AG08395 (cell line): ENCODE measurements around the gene FOLR2.
A peak's percentile ranks its signal among the peaks of the same experiment; 100 is the strongest.
"Not testable (repeated sequence)": the region's sequence is repeated elsewhere in the genome, so short reads cannot be mapped to it uniquely, and the experiment has no call there.

Experiments
- DNase-seq: peaks from one replicate; pipeline ENCODE4 v3.0.0; 2012; ENCODE audit warnings: mixed read lengths, low spot score

Gene FOLR2

DNA sequence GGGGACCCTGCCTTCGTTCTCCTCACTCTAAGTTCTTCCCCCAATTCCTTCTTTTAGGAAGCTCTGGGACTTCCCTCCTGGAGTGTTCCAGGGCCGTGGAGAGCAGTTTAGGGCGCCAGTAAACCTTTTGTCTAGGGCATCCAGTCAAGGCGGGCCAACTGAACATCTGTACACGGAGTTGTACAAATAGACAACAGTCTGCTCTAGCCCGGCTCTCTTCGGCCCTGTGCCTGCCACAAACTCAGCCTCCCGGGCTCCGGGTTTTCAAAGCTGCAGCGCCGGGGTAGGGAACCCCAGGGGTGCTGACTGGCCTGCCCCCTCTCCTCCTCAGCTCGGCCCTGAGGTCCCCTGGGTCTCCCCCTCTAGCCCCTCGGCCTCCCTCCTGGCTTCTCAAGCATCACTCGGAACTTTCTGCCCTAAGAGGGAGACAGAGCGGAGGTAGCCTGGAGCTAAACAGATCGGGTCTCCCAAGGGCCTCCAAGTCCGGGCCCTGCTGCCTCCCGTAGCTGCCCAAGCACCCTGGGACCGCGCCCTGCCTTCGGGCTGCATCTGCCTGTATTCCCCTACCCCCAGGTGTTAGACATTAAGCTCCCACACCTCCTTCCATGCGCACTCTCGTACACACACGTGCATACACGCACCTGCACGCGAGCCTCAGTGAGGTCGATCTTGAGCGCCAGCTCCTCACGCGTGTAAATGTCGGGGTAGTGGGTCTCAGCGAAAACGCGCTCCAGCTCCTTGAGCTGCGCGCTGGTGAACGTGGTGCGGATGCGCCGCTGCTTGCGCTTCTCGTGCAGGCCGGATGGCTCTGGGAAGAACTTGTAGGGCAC, 24.1 kb downstream of the FOLR2 start:
- peak; percentile 21 for DNase-seq

DNA sequence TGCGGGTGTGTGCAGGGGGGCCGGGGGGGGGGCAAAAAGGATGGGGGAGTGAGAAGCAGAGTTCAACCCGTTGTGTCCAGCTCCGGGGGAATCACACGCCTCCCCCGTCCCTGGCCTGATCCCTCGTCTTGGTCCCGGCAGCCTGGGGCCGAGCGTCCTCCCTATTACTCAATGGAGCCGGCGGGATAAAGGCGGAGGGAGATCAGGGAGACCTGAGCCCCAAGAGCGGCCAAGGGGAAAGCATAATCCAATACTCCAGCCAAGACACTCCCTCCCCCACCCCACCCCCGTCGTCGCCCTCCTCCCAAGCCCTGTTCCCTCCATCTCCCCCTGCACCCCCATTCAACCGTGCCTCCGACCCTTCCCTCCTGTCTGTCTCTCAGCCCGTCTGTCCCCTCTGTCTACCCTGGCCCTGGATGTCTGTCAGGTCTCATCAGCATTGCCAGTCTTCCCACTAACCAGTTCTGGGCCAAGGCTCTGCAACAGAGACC, 24.7 kb downstream of the FOLR2 start:
- DNase-seq: no peak

DNA sequence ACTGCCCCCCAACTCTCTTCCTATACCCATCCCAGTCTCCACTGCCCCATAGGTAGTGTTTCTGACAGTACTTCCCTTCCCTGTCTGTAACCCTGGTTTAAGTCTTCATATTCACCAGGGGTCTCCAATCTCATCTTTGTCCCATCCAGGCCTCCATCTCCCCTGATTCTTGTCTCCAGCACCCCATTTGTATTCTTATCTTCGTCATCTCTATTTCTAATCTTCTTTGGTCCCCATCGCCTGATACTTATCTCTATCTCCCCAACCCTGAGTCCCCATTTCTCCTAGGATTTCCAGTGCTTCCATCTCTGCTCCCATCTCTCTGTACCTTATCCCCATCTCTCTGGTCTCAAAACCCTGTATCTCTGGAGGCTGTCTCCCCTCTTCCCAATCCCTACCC, 25.5 kb downstream of the FOLR2 start:
- no peak for DNase-seq

DNA sequence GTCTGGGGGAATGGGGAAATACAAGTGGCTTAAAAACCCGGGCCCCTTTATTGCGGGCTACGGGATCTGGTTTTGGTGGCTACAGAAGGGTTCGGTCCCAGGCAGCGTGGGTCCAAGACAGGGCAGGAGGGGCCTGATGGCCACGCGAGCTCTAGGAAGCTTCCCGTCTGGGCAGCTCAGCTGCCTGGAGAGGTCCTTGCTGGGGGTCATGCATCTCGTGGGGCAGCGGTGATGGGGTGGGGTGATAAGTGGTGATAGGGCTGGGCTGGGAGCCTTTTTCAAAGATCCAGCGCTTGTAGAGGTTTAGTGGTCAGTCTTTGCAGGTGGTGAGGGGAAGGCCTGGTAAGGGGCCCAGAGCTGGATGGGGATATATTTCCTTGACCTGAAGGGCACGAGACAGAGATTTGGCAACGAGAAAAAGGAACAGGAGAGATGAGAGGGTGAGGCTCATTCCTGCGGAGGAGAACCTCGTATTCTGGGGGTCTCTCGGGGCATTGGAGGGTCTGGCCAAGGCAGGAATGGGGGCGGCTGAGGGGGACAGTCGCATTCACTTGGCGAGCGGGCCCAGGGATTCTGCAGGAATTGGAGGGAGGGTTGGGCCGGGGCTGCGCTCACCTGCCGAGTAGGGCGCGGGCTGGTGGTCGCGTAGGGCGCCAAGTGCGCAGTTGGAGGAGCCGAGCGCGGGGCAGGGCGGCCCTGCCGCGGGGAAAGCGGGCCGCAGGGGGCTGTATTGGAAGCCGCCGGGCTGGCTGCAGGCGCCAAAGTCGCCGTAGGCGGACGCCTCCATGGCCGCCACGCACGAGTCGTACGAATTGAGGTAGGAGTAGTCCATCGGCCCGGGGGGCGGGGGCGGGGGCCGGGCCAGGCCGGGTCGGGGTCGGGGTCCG, 26.8 kb downstream of the FOLR2 start:
- DNase-seq: no peak

DNA sequence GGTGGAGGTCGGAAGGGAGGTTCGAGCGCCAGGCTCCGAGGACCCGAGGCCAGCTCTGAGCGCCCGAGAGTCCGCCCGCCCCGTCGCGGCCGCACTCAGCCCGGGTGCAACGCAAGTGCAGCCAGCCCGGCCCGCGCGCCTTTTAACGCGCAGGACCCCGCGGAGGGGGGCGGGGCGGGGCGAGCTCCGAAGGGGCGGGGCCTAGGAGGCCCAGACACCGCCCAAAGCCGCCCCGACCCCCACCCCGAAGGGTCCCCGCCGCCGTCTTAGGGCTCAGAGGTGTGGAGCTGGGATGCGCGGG, 27.4 kb downstream of the FOLR2 start, which contains the start of gene PHOX2A:
PHOX2A (minus strand) TSS at position 117 of the 301 bp plus-strand sequence. CDS start 172 bp downstream, outside the sequence.
- no peak for DNase-seq

DNA sequence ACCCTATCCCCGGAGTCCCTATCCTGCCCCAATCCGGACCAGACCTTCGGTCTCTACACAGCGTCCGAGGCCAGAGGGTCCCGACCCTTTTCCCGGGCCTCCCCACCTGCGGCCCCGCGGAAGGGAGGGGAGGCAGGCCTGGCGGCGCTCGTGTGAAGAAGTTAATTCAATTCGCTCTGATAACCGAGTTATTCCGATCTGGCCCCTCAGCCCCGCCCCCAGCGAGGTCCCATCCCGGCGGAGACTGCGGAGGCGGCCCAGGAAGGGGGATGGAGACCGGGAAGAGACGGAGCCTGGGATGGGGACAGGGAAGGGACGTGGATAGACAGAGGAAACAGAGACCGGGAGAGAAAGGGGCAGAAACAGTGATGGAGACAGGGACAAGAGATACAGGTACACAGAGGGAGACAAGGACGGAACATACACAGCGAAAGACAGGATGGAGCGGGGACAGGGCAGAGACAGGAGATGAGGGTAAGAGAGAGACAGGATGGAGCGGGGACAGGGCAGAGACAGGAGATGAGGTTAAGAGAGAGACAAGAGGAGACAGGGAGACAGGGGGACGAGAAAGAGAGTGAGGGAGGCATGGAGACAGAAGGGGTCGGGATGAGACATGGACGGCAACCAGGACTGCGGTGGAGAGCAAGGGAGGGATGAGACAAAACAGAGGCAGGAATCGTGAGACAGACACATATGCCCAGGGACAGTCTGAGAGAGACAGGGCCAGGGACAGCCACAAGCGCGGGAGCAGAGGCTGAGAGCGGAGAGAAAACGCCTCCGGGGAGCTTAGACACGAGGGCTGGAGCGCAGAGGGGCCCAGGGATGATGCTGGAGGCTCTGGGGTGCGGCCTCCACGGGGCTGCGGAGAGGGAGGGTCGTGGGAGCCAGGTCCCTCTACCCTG, 28.0 kb downstream of the FOLR2 start:
- DNase-seq: no peak

DNA sequence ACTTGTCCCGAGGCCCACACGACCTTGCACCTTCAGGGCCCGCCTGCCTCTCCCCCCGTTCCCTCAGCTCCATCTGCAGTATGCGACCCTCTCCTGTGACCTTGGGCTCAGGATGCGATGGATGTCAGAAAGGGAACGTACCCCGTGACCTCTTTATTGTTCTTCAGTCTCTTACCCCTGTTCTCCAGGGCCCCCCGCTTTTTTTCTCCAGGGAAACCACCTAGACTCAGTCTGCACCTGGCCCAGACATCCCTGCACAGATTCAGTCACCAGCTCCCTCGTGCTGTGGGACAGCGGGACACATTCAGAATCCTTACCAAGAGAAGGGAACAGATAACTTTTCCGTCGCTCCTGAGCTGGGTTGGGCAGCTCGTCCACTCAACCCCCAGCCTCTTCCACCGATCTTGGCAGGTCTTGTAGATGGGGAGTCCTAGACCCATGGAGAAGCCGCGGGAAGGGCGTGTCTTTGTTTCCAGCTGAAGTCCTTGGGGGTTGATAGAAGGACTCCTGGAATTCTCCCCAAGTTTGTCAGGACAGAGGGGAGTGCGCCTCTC, 28.7 kb downstream of the FOLR2 start:
- DNase-seq: no peak

DNA sequence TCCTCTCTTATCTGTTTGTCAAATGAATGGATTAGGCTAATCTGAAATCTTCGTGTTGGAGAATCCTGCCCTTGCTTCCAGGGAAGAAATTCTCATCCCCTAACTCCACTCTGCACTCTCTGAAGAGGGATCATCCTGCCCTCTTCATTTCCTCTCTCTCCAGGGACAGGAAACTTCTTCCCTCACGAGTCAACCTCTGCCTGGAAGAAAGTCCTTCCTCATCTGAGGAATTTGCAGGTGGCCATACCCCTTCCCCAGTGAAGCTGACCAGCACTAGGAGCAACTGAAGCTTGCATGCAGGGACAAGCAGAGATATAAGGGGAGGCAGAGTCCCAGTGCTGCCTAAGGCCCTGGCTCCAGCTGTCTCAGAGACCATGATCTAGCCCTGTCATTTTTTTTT, 31.0 kb downstream of the FOLR2 start:
- no peak for DNase-seq

DNA sequence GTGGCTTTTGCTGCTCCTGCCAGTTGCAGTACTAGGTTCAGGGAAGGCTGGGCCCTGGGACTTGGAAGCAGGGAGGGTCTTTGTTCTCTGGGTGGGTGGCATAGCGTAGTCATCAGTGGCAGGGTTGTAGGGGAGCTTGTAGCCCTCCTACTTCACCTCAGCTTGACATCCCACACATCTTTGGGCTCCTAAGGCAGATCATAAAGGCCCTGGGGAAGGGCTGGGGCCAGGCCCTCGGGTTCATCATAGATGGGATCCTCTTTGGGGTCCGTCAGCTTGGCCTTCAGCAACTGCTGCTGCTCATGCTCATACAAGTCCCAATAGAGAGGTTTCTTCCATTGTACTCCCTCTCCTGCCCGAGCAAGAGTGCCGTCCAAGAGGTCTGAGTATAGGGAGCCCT, 33.4 kb downstream of the FOLR2 start:
- no peak for DNase-seq

DNA sequence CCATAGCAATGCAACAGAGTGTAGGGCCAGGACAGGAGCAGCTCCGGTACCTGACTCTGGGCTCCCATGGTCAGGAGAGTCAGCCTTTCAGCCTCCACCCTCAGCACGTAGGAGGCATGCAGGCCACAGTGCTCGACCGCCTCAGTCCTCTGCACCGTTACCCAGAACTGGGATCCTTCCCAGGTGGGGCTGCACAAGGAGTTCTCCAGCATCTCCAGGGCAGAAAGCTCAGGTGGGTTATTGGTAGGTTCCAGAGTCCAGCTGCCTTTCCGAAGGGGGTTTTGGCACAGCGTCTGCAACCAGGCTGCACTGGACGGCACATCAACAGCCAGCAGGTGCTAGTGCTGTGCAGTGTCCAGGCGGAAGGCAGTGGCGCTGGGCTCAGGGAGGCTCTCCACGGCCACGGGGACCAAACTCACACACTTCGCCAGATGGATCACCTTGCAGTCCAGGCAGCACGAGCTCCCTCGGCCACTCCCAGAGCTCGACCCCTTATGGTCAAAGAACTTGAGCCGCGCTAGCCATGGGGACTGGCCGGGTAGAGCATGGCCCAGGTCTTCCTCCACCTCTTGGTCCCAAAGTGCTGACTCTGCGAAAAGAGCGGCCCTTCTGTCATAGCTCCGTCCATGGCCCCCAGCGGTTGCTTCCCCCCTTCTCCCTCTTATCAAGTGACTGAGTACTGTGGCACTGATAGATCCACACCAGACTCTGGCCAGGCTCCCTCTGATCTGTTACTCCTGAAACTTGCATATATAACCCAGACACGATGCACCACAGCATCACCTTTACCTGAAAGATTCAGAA, 34.3 kb downstream of the FOLR2 start:
- DNase-seq: no peak

DNA sequence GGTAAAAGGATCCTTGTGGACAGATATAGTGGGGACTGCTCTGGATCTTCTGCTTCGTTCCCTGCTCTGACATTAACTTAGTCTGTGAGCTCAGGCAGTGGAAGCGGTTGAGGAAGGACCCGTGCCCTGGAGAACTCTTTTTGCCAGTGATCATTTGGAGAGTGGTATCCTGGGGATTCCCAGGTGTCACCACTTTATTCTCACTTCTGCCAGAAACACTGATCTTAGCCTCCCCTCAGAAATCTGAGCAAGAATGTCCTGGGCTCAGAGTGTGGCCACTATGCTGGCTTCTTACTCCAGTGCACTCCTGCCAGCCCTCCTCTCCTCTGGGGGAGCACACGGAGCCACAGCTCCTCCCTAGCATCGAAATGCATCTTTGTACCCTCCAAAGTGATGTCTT, 35.0 kb downstream of the FOLR2 start:
- no peak for DNase-seq

DNA sequence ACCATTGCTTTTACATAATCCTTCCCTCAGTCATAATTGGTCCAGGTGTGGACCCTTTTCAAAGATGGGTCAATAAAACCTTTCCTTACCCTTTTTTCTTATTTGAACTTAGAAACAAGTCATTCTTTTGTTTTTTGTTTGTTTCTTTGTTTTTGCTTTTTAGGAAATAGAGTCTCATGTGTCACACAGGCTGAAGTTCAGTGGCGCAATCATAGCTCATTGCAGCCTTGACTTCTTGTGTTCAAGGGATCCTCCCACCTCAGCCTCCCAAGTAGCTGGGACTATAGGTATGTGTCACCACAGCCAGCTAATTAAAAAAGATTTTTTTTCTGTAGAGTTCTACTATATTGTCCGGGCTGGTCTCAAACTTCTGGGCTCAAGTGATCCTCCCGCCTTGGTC, 36.8 kb downstream of the FOLR2 start:
- no peak for DNase-seq

DNA sequence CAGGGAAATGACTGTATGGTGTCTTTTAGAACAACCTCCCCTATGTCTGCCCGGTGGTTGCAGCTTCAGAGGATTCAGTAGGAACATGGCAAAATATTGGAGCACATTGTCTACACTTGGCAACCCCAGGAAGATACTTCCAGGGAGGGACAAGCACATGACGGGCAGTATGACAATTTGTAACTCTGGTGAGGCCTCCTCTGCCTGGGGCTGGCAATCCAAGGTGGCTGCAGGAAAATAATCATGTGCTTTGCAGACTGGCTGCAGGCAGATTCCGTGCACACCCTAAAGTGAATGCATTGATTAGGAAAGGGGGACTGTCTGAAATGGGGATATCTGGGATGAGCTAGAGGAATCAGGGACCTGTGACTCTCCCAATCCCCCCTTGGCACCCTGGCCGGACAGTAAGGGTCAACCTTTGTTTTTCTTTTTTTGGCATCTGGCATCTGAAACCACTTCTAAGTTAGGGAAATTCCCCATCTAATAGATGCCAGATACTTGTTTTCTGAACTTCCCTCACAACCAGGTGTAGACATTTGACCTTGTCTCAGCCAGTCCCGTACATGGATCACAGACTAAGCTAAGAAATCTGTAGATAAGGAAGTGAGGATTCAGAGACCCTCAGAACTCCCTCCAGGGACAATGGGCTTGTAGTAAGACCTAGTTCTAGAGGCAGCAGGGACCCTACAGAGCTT, 37.9 kb downstream of the FOLR2 start:
- DNase-seq: no peak

DNA sequence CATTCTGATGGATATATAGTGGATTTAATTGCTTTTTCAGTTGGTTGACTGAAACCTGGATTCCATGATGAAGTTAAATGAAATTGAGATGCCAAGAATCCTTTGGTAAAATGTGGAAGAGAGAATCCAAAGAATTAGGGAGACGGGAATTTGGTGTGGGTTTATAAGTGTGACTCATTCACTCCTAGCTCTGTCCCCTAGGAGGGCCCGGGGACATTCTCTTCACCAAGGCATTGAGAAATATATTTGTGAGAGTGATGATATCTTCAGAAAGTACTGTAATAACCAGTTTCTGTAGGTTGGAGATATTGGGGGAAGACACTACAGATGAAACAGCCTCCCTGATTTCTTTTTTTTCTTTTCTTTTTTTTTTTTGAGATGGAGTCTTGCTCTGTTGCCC, 41.0 kb downstream of the FOLR2 start:
- DNase-seq: peak; percentile 32

DNA sequence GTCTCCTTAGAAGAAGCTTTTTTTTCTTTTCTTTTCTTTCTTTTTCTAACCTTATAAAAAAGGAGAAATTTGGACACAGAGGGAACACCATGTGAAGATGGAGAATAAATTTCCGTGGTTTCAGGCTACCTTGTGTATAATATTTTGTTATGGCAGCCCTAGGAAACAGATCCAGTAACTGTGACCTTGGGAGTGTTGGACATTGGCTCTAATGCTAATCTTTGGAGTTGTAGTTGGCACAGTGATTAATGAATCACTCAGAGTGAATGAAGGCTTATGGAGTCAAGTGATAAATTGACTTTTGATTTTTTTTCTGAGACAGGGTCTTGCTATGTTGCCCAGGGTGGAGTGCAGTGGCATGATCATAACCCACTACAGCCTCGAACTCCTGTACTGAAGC, 42.9 kb downstream of the FOLR2 start:
- DNase-seq: no peak

DNA sequence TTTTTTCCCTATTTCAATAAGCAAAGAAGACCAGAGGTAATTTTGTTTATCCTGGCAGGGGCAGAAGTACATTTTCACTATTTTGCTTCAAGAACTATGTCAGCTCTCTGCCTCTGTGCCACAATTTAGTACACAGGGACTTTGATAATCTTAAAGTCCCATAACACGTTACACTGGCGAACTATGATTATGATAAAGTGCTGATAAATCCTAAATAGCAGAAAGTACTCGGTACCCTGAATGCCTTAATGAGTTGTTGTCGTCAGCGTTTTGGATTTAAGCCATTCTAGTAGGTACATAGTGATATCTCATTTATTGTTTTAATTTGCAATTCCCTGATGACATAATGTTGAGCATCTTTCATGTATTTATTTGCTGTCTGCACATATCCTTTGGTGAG, 44.0 kb downstream of the FOLR2 start:
- DNase-seq: no peak

DNA sequence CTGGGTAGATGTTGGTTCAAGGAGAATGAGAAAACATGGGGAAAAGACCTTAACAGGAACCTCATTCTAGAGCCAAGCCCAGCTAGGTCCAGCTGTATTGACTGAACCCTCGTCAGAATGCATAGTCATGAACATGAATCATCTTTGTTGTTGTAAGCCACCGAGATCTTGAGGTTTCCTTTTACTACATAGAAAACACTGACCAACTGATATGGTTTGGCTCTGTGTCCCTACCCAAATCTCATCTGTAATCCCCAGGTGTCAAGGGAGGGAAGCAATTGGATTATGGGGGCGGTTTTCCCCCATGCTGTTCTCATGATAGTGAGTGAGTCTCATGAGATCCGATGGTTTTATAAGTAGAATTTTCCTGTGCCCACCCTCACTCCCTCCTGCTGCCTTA, 46.8 kb downstream of the FOLR2 start:
- DNase-seq: no peak

DNA sequence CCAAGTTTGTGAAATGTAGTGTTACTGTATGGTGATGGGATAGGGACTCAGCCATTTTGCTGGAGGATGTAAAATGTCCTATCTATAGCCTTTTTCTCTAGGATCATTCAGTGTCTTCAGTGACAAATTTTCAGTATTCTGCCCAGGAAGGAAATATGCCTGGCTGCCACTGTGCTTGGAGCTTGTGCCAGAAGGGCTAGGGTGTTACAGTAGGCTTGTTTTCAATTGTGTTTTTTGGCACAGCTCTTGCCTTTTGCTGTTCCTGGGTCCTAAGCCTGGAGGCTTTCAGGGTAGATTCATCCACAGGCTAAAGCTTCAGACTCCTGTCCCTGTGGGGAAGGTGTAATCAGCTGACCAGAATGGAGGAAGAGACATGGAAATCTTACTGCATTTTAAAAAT, 49.4 kb downstream of the FOLR2 start:
- DNase-seq: no peak

DNA sequence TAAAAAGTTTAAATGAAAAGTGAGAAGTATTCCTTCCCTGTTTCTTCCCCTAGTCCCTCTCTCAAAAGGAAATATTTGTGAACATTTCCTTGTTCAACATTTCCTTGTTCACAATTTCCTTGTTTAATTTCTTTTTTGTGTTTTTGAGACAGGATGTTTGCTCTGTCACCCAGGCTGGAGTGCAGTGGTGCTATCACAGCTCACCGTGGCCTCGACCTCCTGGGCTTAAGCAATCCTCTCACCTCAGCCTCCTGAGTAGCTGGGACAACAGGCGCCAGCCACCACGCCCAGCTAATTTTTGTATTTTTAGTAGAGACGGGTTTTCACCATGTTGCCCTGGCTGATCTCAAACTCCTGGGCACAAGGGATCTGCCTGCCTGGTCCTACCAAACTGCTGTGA, 50.4 kb downstream of the FOLR2 start:
- DNase-seq: not testable (repeated sequence)

DNA sequence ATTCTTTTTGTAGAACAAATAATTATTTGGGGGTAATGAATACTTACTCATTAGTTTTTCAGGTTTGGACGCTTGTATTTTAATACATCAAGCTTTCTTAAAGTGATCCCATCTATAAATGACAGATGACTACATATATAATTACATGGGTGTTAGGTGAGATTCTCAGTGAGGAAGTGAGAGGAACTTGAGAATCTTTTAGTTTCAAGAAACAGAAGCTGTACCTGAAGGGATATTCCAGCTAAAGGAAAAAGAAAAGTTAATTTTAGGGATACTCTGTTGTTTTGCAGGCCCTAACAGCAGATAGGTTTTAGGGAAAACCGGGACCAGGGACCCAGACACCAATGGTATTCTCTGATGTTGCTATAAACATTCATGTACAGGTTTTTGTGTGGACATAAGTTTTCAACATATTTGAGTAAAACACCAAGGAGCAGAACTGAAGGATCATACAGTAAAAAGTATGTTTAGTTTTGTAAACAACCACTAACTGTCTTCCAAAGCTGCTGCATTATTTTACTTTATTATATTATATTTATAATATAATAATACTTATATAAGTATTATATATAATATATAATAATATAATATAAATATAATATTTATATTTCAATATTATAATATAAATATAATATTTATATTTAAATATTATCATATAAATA, 51.5 kb downstream of the FOLR2 start:
- no peak for DNase-seq
